Testis (tissue), 3 donors: ENCODE results near the gene KRTAP6-2. TPM values are rescaled to one million over a fixed set of nuclear protein-coding genes. Genes with fewer than 3 reads are reported as not detected.

Source experiments
- DNase-seq: peaks from one replicate; pipeline ENCODE4 v3.0.0-alpha.2; 2019
- H3K27ac ChIP-seq, 2 donors: fragments of 200-600 bp; sonication (generic); one replicate each; pipeline ENCODE4 v1.5.1; 2019
- H3K27me3 ChIP-seq: fragments of 200-600 bp; sonication (generic); one replicate; pipeline ENCODE4 v1.5.1; 2019
- H3K36me3 ChIP-seq: fragments of 200-600 bp; sonication (generic); one replicate; pipeline ENCODE4 v1.5.1; 2017; ENCODE audit warnings: low read depth; ENCODE audit errors: missing control alignments
- H3K4me1 ChIP-seq: fragments of 200-600 bp; sonication (generic); one replicate; pipeline ENCODE4 v1.5.1; 2019
- H3K4me3 ChIP-seq, 2 donors: fragments of 200-600 bp; sonication (generic); one replicate each; pipeline ENCODE4 v1.5.1; 2017 to 2019
- H3K9me3 ChIP-seq: fragments of 200-600 bp; sonication (generic); one replicate; pipeline ENCODE4 v1.5.1; 2017
- POLR2A ChIP-seq: fragments of 450-650 bp; IDR thresholded peaks from one replicate; pipeline ENCODE4 v1.6.1; 2017; ENCODE audit warnings: antibody characterized with exemption, mild to moderate bottlenecking, moderate library complexity
- WGBS, 2 donors: methylation state at CpG; one replicate each; pipeline ENCODE4 v1.1.5; 2018; 5-methylcytosine and 5-hydroxymethylcytosine counted together
- intact Hi-C: fragments of 100-400 bp; cut with DNase I; formaldehyde crosslinking; loops from one replicate; pipeline ENCODE4 v1.15.1; 2023; ENCODE audit warnings: low total_unique reads
- polyA plus RNA-seq: library from polyadenylated mRNA; stranded (reverse); fragments of 350-450 nt; fragmentation: Illumina TruSeq; extraction: RNeasy Lipid Tissue Mini Kit (QIAGEN cat#74804); gene quantifications from one replicate; pipeline ENCODE4 v1.2.3, GENCODE V29; 2014; ENCODE audit warnings: low read depth, low replicate concordance; ENCODE audit not compliant: insufficient read depth
- total RNA-seq, 2 donors: library from RNA; depleted of rRNA; stranded (reverse); fragments of >200 nt; gene quantifications; one replicate each; pipeline ENCODE4 v1.2.3, GENCODE V29; 2016
- TF ChIP-seq, protein P1 (sequence below), 3 experiments: fragments of 450-650 bp in 2 of 3; fragments of 200-600 bp in 1 of 3; sonication (generic) in 1 of 3; IDR thresholded peaks; one replicate each; pipeline ENCODE4 v1.5.1; 2016 to 2019; ENCODE audit warnings: antibody characterized with exemption in 3 of 3, mild to moderate bottlenecking in 2 of 3, moderate library complexity in 1 of 3

The KRTAP6-2 gene
- total and polyA plus RNA-seq, 3 donors from 2014 or later = not detected

GRCh38 chr21:30563072-30563471 lies 35.6 kb downstream of the KRTAP6-2 start:
- 55 to 61% methylated on average over 6 of the region's 6 CpGs for WGBS, 2 donors
- no peak for DNase-seq
- Histone ChIP-seq H3K9me3 (no peaks in the 10 kb centered on the region), H3K36me3 (no peaks in the 10 kb centered on the region), H3K4me1 (no peaks in the 10 kb centered on the region), H3K4me3 (no peak overlapping the region), H3K27ac (no peak overlapping the region), H3K27me3 (no peaks in the 10 kb centered on the region)
- TF ChIP-seq, protein P1, sequence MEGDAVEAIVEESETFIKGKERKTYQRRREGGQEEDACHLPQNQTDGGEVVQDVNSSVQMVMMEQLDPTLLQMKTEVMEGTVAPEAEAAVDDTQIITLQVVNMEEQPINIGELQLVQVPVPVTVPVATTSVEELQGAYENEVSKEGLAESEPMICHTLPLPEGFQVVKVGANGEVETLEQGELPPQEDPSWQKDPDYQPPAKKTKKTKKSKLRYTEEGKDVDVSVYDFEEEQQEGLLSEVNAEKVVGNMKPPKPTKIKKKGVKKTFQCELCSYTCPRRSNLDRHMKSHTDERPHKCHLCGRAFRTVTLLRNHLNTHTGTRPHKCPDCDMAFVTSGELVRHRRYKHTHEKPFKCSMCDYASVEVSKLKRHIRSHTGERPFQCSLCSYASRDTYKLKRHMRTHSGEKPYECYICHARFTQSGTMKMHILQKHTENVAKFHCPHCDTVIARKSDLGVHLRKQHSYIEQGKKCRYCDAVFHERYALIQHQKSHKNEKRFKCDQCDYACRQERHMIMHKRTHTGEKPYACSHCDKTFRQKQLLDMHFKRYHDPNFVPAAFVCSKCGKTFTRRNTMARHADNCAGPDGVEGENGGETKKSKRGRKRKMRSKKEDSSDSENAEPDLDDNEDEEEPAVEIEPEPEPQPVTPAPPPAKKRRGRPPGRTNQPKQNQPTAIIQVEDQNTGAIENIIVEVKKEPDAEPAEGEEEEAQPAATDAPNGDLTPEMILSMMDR (IDR thresholded peaks at IDR 0.05) = no peak
- TF ChIP-seq POLR2A = no peak
- intact Hi-C loops = no loop called here

GRCh38 chr21:30561957-30562356 lies 36.7 kb downstream of the KRTAP6-2 start:
- no peaks in the 10 kb centered on the region for H3K9me3 ChIP-seq
- 58 to 72% methylated on average over 2 of the region's 2 CpGs for WGBS, 2 donors
- no peak overlapping the region for H3K27ac ChIP-seq
- H3K27me3 ChIP-seq = no peaks in the 10 kb centered on the region
- TF ChIP-seq, protein P1 (IDR thresholded peaks at IDR 0.05) = no peak
- no peak for TF ChIP-seq POLR2A
- H3K4me1 ChIP-seq = no peaks in the 10 kb centered on the region
- no peak overlapping the region for H3K4me3 ChIP-seq
- DNase-seq = no peak
- intact Hi-C loops = no loop called here
- H3K36me3 ChIP-seq = no peaks in the 10 kb centered on the region

DNA sequence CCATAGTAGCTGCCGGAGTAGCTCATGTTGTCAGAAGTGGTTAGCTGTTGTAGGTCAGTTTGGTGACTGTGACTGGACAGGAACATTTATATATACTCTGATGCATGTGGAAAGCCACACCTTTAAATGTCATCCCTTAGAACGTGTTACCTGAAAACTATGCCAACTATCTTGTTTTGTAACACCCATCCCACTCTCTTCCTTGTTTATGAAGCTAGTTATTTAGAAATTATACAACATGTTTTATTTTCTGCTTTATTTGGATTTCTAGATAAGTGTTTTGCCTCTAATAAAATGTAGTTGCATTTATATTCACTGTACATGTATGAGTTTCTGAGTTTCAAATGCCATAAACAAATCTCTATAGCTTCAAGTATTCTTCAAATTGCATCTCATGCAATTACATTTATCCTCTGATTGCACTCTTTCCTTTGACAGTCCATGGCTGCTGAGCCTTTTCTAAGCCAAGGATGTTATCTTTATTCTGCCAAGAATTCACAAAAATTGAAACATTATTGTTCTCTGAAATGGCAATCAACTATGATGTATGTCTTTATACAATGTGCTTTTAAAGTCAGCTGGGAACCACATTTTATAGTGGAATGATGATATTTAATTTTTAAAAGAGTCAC lies 37.3 kb downstream of the KRTAP6-2 start, which contains the start of gene KRTAP19-7:
KRTAP19-7 (minus strand) TSS at position 51 of the 632 bp plus-strand sequence; CDS start at position 26, 25 bp downstream.
- H3K4me3 ChIP-seq = no peak within 1 kb of the TSS
- H3K27me3 ChIP-seq = no peaks in the 10 kb centered on the region
- no peaks in the 10 kb centered on the region for H3K4me1 ChIP-seq
- H3K9me3 ChIP-seq = no peaks in the 10 kb centered on the region
- TF ChIP-seq, protein P1 (IDR thresholded peaks at IDR 0.05) = no peak
- no peak for TF ChIP-seq POLR2A
- H3K27ac ChIP-seq = no peak within 1 kb of the TSS
- DNase-seq = no peak
- 80 to 81% methylated on average over 2 of the region's 2 CpGs for whole genome bisulfite sequencing, 2 donors
- no peaks in the 10 kb centered on the region for H3K36me3 ChIP-seq
- intact Hi-C loops = no loop called here

- 86 to 98% methylated on average over 2 of the region's 2 CpGs for WGBS, 2 donors
- no peaks in the 10 kb centered on the region for H3K4me1 ChIP-seq
- H3K27ac ChIP-seq = no peak overlapping the region
- H3K9me3 ChIP-seq = no peaks in the 10 kb centered on the region
- DNase-seq = no peak
- intact Hi-C loops = no loop called here
- H3K4me3 ChIP-seq = no peak overlapping the region
- TF ChIP-seq POLR2A = no peak
- TF ChIP-seq, protein P1 (IDR thresholded peaks at IDR 0.05) = no peak
- no peaks in the 10 kb centered on the region for H3K36me3 ChIP-seq
- H3K27me3 ChIP-seq = no peaks in the 10 kb centered on the region
Measured at GRCh38 chr21:30555095-30555494, 43.6 kb downstream of the KRTAP6-2 start.

- DNase-seq = no peak
- WGBS, 2 donors = 100% methylated on average over 1 of the region's 1 CpG
Measured at GRCh38 chr21:30552782-30553181, 45.9 kb downstream of the KRTAP6-2 start.

More at GRCh38 chr21:30552782-30553181, 45.9 kb downstream of the KRTAP6-2 start:
- H3K4me1 ChIP-seq = no peaks in the 10 kb centered on the region
- H3K4me3 ChIP-seq = no peak overlapping the region
- TF ChIP-seq POLR2A = no peak
- TF ChIP-seq, protein P1 (IDR thresholded peaks at IDR 0.05) = no peak
- H3K36me3 ChIP-seq = no peaks in the 10 kb centered on the region
- no peak overlapping the region for H3K27ac ChIP-seq
- intact Hi-C loops = no loop called here
- no peaks in the 10 kb centered on the region for H3K27me3 ChIP-seq
- H3K9me3 ChIP-seq = no peaks in the 10 kb centered on the region
